ENCODE results near the gene FXYD1.

- TF ChIP-seq CTCF (IDR thresholded peaks at IDR 0.05; ENCODE audit: insufficient read depth, low read depth, low read length) (no peak), EZH2 (IDR thresholded peaks at IDR 0.05; ENCODE audit: insufficient read depth, low read length) (no peak)
Observed at GRCh38 chr19:35170359-35171061, 31.9 kb downstream of the FXYD1 start.
